SK-N-SH treated with all-trans-retinoic acid at 6 μM for 48 hours (cell line): ENCODE measurements around the gene OR13A1.
"Not testable (repeated sequence)": the region's sequence is repeated elsewhere in the genome, so short reads cannot be mapped to it uniquely, and the experiment has no call there.

Source experiments
- CSDC2 ChIP-seq: fragments of 250-450 bp; sonication (Bioruptor Pico); IDR thresholded peaks from 2 replicates; pipeline ENCODE4 v1.5.0; 2020; ENCODE audit warnings: mild to moderate bottlenecking, moderate library complexity
- PATZ1 ChIP-seq: fragments of 250-450 bp; sonication (Bioruptor Pico); IDR thresholded peaks from 2 replicates; pipeline ENCODE4 v1.8.0; 2020; ENCODE audit warnings: mild to moderate bottlenecking, moderate library complexity, borderline replicate concordance
- RARB ChIP-seq: fragments of 250-450 bp; sonication (Bioruptor Pico); IDR thresholded peaks from 2 replicates; pipeline ENCODE4 v1.8.0; 2021; ENCODE audit warnings: mild to moderate bottlenecking, moderate library complexity
- ZFP3 ChIP-seq: fragments of 250-450 bp; sonication (Bioruptor Pico); IDR thresholded peaks from 2 replicates; pipeline ENCODE4 v1.5.0; 2020; ENCODE audit warnings: mild to moderate bottlenecking, moderate library complexity

GRCh38 chr10:45361983-45362799, 46.8 kb upstream of the OR13A1 start:
- not testable (repeated sequence) for TF ChIP-seq PATZ1 (CRISPR knock-in tag); CSDC2 (CRISPR knock-in tag); ZFP3 (CRISPR knock-in tag); RARB
